ENCODE data around the gene NIN.
"Not testable (repeated sequence)": the region's sequence is repeated elsewhere in the genome, so short reads cannot be mapped to it uniquely, and the experiment has no call there.

The NIN gene

GRCh38 chr14:50733494-50733893, 97.5 kb downstream of the NIN start:
- no peak for TF ChIP-seq ZNF274 (IDR thresholded peaks at IDR 0.05; ENCODE audit: low read depth, low read length)
- H3K4me3 ChIP-seq (ENCODE audit: low read length) = no peak overlapping the region

- no peak for TF ChIP-seq ZNF274 (IDR thresholded peaks at IDR 0.05; ENCODE audit: low read depth, low read length)
- H3K4me3 ChIP-seq (ENCODE audit: low read length) = no peak overlapping the region
Observed at GRCh38 chr14:50728836-50729235, 102.1 kb downstream of the NIN start.

- TF ChIP-seq ZNF274 (IDR thresholded peaks at IDR 0.05; ENCODE audit: low read depth, low read length) = no peak
- H3K4me3 ChIP-seq (ENCODE audit: low read length) = no peak overlapping the region
Observed at GRCh38 chr14:50726372-50727107, 104.4 kb downstream of the NIN start.

- no peak overlapping the region for H3K4me3 ChIP-seq (ENCODE audit: low read length)
- no peak for TF ChIP-seq ZNF274 (IDR thresholded peaks at IDR 0.05; ENCODE audit: low read depth, low read length)
Observed at GRCh38 chr14:50725761-50726160, 105.2 kb downstream of the NIN start.

- no peak overlapping the region for H3K4me3 ChIP-seq (ENCODE audit: low read length)
- no peak for TF ChIP-seq ZNF274 (IDR thresholded peaks at IDR 0.05; ENCODE audit: low read depth, low read length)
Observed at GRCh38 chr14:50719911-50720759, 110.8 kb downstream of the NIN start.

- TF ChIP-seq ZNF274 (IDR thresholded peaks at IDR 0.05; ENCODE audit: low read depth, low read length) = no peak
- no peak overlapping the region for H3K4me3 ChIP-seq (ENCODE audit: low read length)
Observed at GRCh38 chr14:50718949-50719348, 112.0 kb downstream of the NIN start.

GRCh38 chr14:50717811-50718210, 113.2 kb downstream of the NIN start:
- TF ChIP-seq ZNF274 (IDR thresholded peaks at IDR 0.05; ENCODE audit: low read depth, low read length) = no peak
- H3K4me3 ChIP-seq (ENCODE audit: low read length) = no peak overlapping the region

GRCh38 chr14:50714450-50715073, 116.4 kb downstream of the NIN start:
- no peak overlapping the region for H3K4me3 ChIP-seq (ENCODE audit: low read length)
- TF ChIP-seq ZNF274 (IDR thresholded peaks at IDR 0.05; ENCODE audit: low read depth, low read length) = no peak

- no peak for TF ChIP-seq ZNF274 (IDR thresholded peaks at IDR 0.05; ENCODE audit: low read depth, low read length)
- no peak overlapping the region for H3K4me3 ChIP-seq (ENCODE audit: low read length)
Observed at GRCh38 chr14:50711043-50711442, 119.9 kb downstream of the NIN start.

GRCh38 chr14:50705026-50705593, 125.9 kb downstream of the NIN start:
- H3K4me3 ChIP-seq (ENCODE audit: low read length) = no peak overlapping the region
- TF ChIP-seq ZNF274 (IDR thresholded peaks at IDR 0.05; ENCODE audit: low read depth, low read length) = no peak

GRCh38 chr14:50704454-50705010, 126.4 kb downstream of the NIN start:
- no peak for TF ChIP-seq ZNF274 (IDR thresholded peaks at IDR 0.05; ENCODE audit: low read depth, low read length)
- H3K4me3 ChIP-seq (ENCODE audit: low read length) = no peak overlapping the region

- no peak overlapping the region for H3K4me3 ChIP-seq (ENCODE audit: low read length)
- TF ChIP-seq ZNF274 (IDR thresholded peaks at IDR 0.05; ENCODE audit: low read depth, low read length) = no peak
Observed at GRCh38 chr14:50697659-50698290, 133.2 kb downstream of the NIN start.

GRCh38 chr14:50694260-50694659, 136.7 kb downstream of the NIN start:
- H3K4me3 ChIP-seq (ENCODE audit: low read length) = not testable (repeated sequence)

- H3K4me3 ChIP-seq (ENCODE audit: low read length) = no peak overlapping the region
- no peak for TF ChIP-seq ZNF274 (IDR thresholded peaks at IDR 0.05; ENCODE audit: low read depth, low read length)
Observed at GRCh38 chr14:50688875-50689274, 142.1 kb downstream of the NIN start.

Measured in GM08714 (cell line).